ENCODE results near the gene F11R.

DNA sequence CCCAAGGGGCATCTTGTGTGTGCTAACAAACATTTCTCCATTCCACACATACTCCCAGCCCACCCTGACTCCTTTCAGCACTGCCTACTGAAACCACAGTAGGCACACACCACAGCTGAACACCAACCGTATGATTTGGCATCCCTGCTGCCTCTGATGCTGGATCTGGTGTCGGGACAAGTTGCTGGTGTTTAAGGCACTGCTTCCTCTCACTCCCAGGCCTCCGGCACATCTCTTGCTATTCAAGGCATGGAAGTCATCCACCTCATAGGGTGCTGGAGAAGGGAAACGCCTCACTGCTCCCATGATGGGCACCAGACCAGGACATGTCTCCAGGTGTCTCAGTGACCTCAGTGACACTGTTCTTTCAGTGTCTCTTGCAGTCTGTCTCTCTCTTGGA is 64.0 kb downstream of the F11R start:
- TF ChIP-seq, protein P1, sequence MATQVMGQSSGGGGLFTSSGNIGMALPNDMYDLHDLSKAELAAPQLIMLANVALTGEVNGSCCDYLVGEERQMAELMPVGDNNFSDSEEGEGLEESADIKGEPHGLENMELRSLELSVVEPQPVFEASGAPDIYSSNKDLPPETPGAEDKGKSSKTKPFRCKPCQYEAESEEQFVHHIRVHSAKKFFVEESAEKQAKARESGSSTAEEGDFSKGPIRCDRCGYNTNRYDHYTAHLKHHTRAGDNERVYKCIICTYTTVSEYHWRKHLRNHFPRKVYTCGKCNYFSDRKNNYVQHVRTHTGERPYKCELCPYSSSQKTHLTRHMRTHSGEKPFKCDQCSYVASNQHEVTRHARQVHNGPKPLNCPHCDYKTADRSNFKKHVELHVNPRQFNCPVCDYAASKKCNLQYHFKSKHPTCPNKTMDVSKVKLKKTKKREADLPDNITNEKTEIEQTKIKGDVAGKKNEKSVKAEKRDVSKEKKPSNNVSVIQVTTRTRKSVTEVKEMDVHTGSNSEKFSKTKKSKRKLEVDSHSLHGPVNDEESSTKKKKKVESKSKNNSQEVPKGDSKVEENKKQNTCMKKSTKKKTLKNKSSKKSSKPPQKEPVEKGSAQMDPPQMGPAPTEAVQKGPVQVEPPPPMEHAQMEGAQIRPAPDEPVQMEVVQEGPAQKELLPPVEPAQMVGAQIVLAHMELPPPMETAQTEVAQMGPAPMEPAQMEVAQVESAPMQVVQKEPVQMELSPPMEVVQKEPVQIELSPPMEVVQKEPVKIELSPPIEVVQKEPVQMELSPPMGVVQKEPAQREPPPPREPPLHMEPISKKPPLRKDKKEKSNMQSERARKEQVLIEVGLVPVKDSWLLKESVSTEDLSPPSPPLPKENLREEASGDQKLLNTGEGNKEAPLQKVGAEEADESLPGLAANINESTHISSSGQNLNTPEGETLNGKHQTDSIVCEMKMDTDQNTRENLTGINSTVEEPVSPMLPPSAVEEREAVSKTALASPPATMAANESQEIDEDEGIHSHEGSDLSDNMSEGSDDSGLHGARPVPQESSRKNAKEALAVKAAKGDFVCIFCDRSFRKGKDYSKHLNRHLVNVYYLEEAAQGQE (IDR thresholded peaks at IDR 0.05; ENCODE audit: insufficient read depth in 1 of 2, low read depth in 2 of 2, low read length in 2 of 2), result no peak
- TF ChIP-seq TAF1 (IDR thresholded peaks at IDR 0.05; ENCODE audit: borderline replicate concordance, insufficient read depth, low read length), result no peak

Measured in PFSK-1 (cell line).